Activated B cell treated with CpG ODN at 0.5 μM for 24 hours (primary cell): ENCODE data around the gene SIN3A. TPM values are rescaled to one million over a fixed set of nuclear protein-coding genes. Genes with fewer than 3 reads are reported as not detected.
"Not testable (repeated sequence)": the region's sequence is repeated elsewhere in the genome, so short reads cannot be mapped to it uniquely, and the experiment has no call there.

ENCODE experiments used
- ATAC-seq: fragments of 200-7000 bp; cut with Tn5 transposase; one replicate; pipeline ENCODE4 v1.10.0; 2021; ENCODE audit warnings: low read depth, mild to moderate bottlenecking, moderate library complexity
- CTCF ChIA-PET: fragments of 350-600 bp; sonication (Branson Sonifier 250); formaldehyde crosslinking; loops from one replicate; lab custom pipeline; 2021; ENCODE audit warnings: antibody characterized with exemption; lab: Charles Lee
- POLR2A ChIA-PET: fragments of 350-600 bp; sonication (Branson Sonifier 250); formaldehyde crosslinking; loops from one replicate; lab custom pipeline; 2021; ENCODE audit warnings: antibody characterized with exemption; lab: Charles Lee
- DNase-seq: peaks from one replicate; pipeline ENCODE4 v3.0.0; 2022
- H3K27ac Mint-ChIP-seq: one replicate; pipeline ENCODE4 v1.8.0; 2020; ENCODE audit warnings: mixed read lengths
- H3K27me3 Mint-ChIP-seq: one replicate; pipeline ENCODE4 v1.8.0; 2021; ENCODE audit warnings: mixed read lengths
- H3K36me3 Mint-ChIP-seq: one replicate; pipeline ENCODE4 v1.8.0; 2021; ENCODE audit warnings: low read depth, mixed read lengths
- H3K4me1 Mint-ChIP-seq: one replicate; pipeline ENCODE4 v1.8.0; 2021; ENCODE audit warnings: mixed read lengths
- H3K4me3 Mint-ChIP-seq: one replicate; pipeline ENCODE4 v1.8.0; 2020; ENCODE audit warnings: mild to moderate bottlenecking, mixed read lengths
- H3K9me3 Mint-ChIP-seq: one replicate; pipeline ENCODE4 v1.8.0; 2020; ENCODE audit warnings: mixed read lengths
- CTCF ChIP-seq: fragments of 200-600 bp; IDR thresholded peaks from one replicate; pipeline ENCODE4 v1.8.0; 2022; ENCODE audit warnings: antibody characterized with exemption, mild to moderate bottlenecking
- intact Hi-C: fragments of 100-400 bp; cut with micrococcal nuclease; formaldehyde crosslinking; loops from one replicate; pipeline ENCODE4 v1.15.1; 2024
- total RNA-seq: library from RNA; stranded (reverse); gene quantifications from 2 replicates; pipeline ENCODE4 v1.2.3, GENCODE V29; 2022

Gene SIN3A
- total RNA-seq, 1 donor from 2014 or later, result 122 TPM

GRCh38 chr15:75338661-75339240 lies 112.7 kb downstream of the SIN3A start:
- no peak for TF ChIP-seq CTCF
- ATAC-seq, result no peak
- intact Hi-C loops, result loop anchor here (10.0 kb wide), 1 partner anchor 56 kb away; no protein-coding TSS in a partner anchor
- Mint-ChIP-seq H3K27me3 (no peaks in the 10 kb centered on the region), H3K9me3 (no peaks in the 10 kb centered on the region), H3K4me1 (peaks cover 20% of the 10 kb centered on the region), H3K36me3 (peaks cover 12% of the 10 kb centered on the region), H3K4me3 (no peak overlapping the region), H3K27ac (no peak overlapping the region)
- DNase-seq, result no peak
- POLR2A ChIA-PET, result no interaction called here
- CTCF ChIA-PET, result no interaction called here

GRCh38 chr15:75335705-75336355 lies 115.7 kb downstream of the SIN3A start, which contains the start of gene COMMD4:
TSS of gene COMMD4 (plus strand) at chr15:75336063. CDS start at chr15:75336090, 27 bp downstream.
- DNase-seq, result peak; percentile 68
- peak within 1 kb of the TSS; percentile 88 for H3K27ac Mint-ChIP-seq
- no peaks in the 10 kb centered on the region for H3K9me3 Mint-ChIP-seq
- intact Hi-C loops, result loop anchor here (1.0 to 10.0 kb wide), 3 partner anchors 11 to 59 kb away; partner anchors contain the start of genes MAN2C1 and NEIL1
- no peak for TF ChIP-seq CTCF
- peaks cover 3% of the 10 kb centered on the region for H3K27me3 Mint-ChIP-seq
- ChIA-PET POLR2A (interaction anchor here (0.8 to 3.4 kb wide), 5 partner anchors 13 to 304 kb away, joined by 3 to 15 read pairs (median 6); partner anchors contain the start of genes IMP3 and MAN2C1), CTCF (no interaction called here)
- H3K4me1 Mint-ChIP-seq, result peaks cover 20% of the 10 kb centered on the region
- peaks cover 8% of the 10 kb centered on the region for H3K36me3 Mint-ChIP-seq
- ATAC-seq, result peak; percentile 87
- peak within 1 kb of the TSS; percentile 95 for H3K4me3 Mint-ChIP-seq

- no peak for DNase-seq
- peaks cover 8% of the 10 kb centered on the region for H3K36me3 Mint-ChIP-seq
- ChIA-PET POLR2A (interaction anchor here (0.6 to 3.4 kb wide), 6 partner anchors 14 to 397 kb away, joined by 3 to 15 read pairs (median 4); partner anchors contain the start of genes IMP3 and MAN2C1), CTCF (no interaction called here)
- ATAC-seq, result no peak
- TF ChIP-seq CTCF, result no peak
- no peaks in the 10 kb centered on the region for H3K9me3 Mint-ChIP-seq
- H3K4me1 Mint-ChIP-seq, result peaks cover 20% of the 10 kb centered on the region
- H3K4me3 Mint-ChIP-seq, result peak overlapping the region; percentile 95
- H3K27me3 Mint-ChIP-seq, result peaks cover 3% of the 10 kb centered on the region
- no peak overlapping the region for H3K27ac Mint-ChIP-seq
- intact Hi-C loops, result loop anchor here (10.0 kb wide), 1 partner anchor 59 kb away; no protein-coding TSS in a partner anchor
These were observed 116.2 kb downstream of the SIN3A start for GRCh38 chr15:75335313-75335704.

GRCh38 chr15:75333654-75334419 lies 117.7 kb downstream of the SIN3A start:
- H3K27ac Mint-ChIP-seq, CTCF ChIA-PET, H3K4me3 Mint-ChIP-seq, ATAC-seq, H3K36me3 Mint-ChIP-seq, POLR2A ChIA-PET, H3K27me3 Mint-ChIP-seq, DNase-seq, H3K9me3 Mint-ChIP-seq: not testable (repeated sequence)
- peaks cover 20% of the 10 kb centered on the region for H3K4me1 Mint-ChIP-seq
- intact Hi-C loops, result loop anchor here (10.0 kb wide), 1 partner anchor 61 kb away; no protein-coding TSS in a partner anchor

GRCh38 chr15:75332093-75332492 lies 119.4 kb downstream of the SIN3A start:
- H3K4me3 Mint-ChIP-seq, H3K27ac Mint-ChIP-seq: not testable (repeated sequence)
- intact Hi-C loops, result loop anchor here (10.0 kb wide), 1 partner anchor 63 kb away; no protein-coding TSS in a partner anchor

More at GRCh38 chr15:75332093-75332492, 119.4 kb downstream of the SIN3A start:
- H3K36me3 Mint-ChIP-seq, POLR2A ChIA-PET, H3K27me3 Mint-ChIP-seq, CTCF ChIA-PET, ATAC-seq, H3K9me3 Mint-ChIP-seq, DNase-seq: not testable (repeated sequence)
- H3K4me1 Mint-ChIP-seq, result peaks cover 17% of the 10 kb centered on the region
